22Rv1 (cell line): ENCODE measurements around the gene TSPAN18.

Experiments used
- H3K27ac ChIP-seq: fragments of 450-650 bp; 2 replicates; pipeline ENCODE4 v1.5.1; 2017
- CTCF ChIP-seq: fragments of 450-650 bp; IDR thresholded peaks from 2 replicates; pipeline ENCODE4 v1.5.1; 2017; ENCODE audit warnings: mild to moderate bottlenecking
- ZFX ChIP-seq: fragments of 450-650 bp; IDR thresholded peaks from 2 replicates; pipeline ENCODE4 v1.6.1; 2017; ENCODE audit warnings: antibody characterized with exemption, borderline replicate concordance

Gene TSPAN18

GRCh38 chr11:44819346-44819745, 92.6 kb downstream of the TSPAN18 start:
- TF ChIP-seq ZFX (no peak), CTCF (no peak)
- no peak overlapping the region for H3K27ac ChIP-seq

GRCh38 chr11:44822369-44822768, 95.6 kb downstream of the TSPAN18 start:
- TF ChIP-seq CTCF (no peak), ZFX (no peak)
- H3K27ac ChIP-seq, result no peak overlapping the region

GRCh38 chr11:44823006-44823405, 96.2 kb downstream of the TSPAN18 start:
- no peak overlapping the region for H3K27ac ChIP-seq
- TF ChIP-seq CTCF (peak; percentile 21; the same call in 1 of the 2 replicates), ZFX (no peak)

- H3K27ac ChIP-seq, result no peak overlapping the region
- TF ChIP-seq ZFX (no peak), CTCF (no peak)
Measured at GRCh38 chr11:44823868-44824267, 97.1 kb downstream of the TSPAN18 start.

- TF ChIP-seq ZFX (no peak), CTCF (no peak)
- no peak overlapping the region for H3K27ac ChIP-seq
Measured at GRCh38 chr11:44824300-44824704, 97.5 kb downstream of the TSPAN18 start.

GRCh38 chr11:44825058-44825785, 98.5 kb downstream of the TSPAN18 start:
- TF ChIP-seq ZFX (no peak), CTCF (no peak)
- H3K27ac ChIP-seq, result no peak overlapping the region

GRCh38 chr11:44826922-44827643, 100.3 kb downstream of the TSPAN18 start:
- H3K27ac ChIP-seq, result no peak overlapping the region
- TF ChIP-seq CTCF, result no peak
- TF ChIP-seq ZFX, result no peak
